RCC 7860 (cell line): ENCODE results near the gene C5AR1.
"Not testable (repeated sequence)": the region's sequence is repeated elsewhere in the genome, so short reads cannot be mapped to it uniquely, and the experiment has no call there.

Experiments used
- DNase-seq: peaks from one replicate; pipeline ENCODE4 v3.0.0-alpha.2; 2015; ENCODE audit warnings: low spot score
- FAIRE-seq: peaks from 2 replicates; lab custom pipeline; 2012; peaks lifted over from hg19 to GRCh38; lab: Jason Lieb, UNC

Gene C5AR1

GRCh38 chr19:47283405-47284059, 26.1 kb upstream of the C5AR1 start:
- no peak for DNase-seq
- FAIRE-seq: no peak

- no peak for FAIRE-seq
These were observed 25.2 kb upstream of the C5AR1 start for GRCh38 chr19:47284324-47284899.

GRCh38 chr19:47296036-47296435, 13.6 kb upstream of the C5AR1 start:
- DNase-seq: peak; percentile 55
- no peak for FAIRE-seq

More at GRCh38 chr19:47284324-47284899, 25.2 kb upstream of the C5AR1 start:
- peak; percentile 23 for DNase-seq

- FAIRE-seq, DNase-seq: not testable (repeated sequence)
These were observed 8.8 kb upstream of the C5AR1 start for GRCh38 chr19:47300867-47301266.

GRCh38 chr19:47302249-47302648, 7.4 kb upstream of the C5AR1 start:
- FAIRE-seq (no peak), DNase-seq (no peak)

- no peak for DNase-seq
- FAIRE-seq: no peak
These were observed 5.7 kb upstream of the C5AR1 start for GRCh38 chr19:47303966-47304365.

- FAIRE-seq (no peak), DNase-seq (peak; percentile 43)
These were observed 4.3 kb upstream of the C5AR1 start for GRCh38 chr19:47305309-47305751.

GRCh38 chr19:47306303-47306702, 3.4 kb upstream of the C5AR1 start:
- DNase-seq (no peak), FAIRE-seq (no peak)

- no peak for FAIRE-seq
- no peak for DNase-seq
These were observed 623 bp upstream of the C5AR1 start for GRCh38 chr19:47309038-47309437.

GRCh38 chr19:47310323-47310722, 662 bp downstream of the C5AR1 start:
- FAIRE-seq (no peak), DNase-seq (no peak)

GRCh38 chr19:47310819-47311218, 1.2 kb downstream of the C5AR1 start:
- no peak for FAIRE-seq
- no peak for DNase-seq

GRCh38 chr19:47312366-47313006, 2.8 kb downstream of the C5AR1 start:
- FAIRE-seq: no peak
- no peak for DNase-seq

- FAIRE-seq (no peak), DNase-seq (no peak)
These were observed 4.2 kb downstream of the C5AR1 start for GRCh38 chr19:47313754-47314295.

- FAIRE-seq (peak; percentile 7), DNase-seq (peak; percentile 77)
These were observed 5.6 kb downstream of the C5AR1 start for GRCh38 chr19:47315125-47315821.

GRCh38 chr19:47316513-47316912, 6.9 kb downstream of the C5AR1 start:
- no peak for DNase-seq
- no peak for FAIRE-seq

GRCh38 chr19:47319923-47320871, 10.5 kb downstream of the C5AR1 start:
- FAIRE-seq: no peak
- no peak for DNase-seq

GRCh38 chr19:47321630-47322029, 12.0 kb downstream of the C5AR1 start:
- FAIRE-seq (no peak), DNase-seq (no peak)

- no peak for DNase-seq
- FAIRE-seq: no peak
These were observed 12.4 kb downstream of the C5AR1 start for GRCh38 chr19:47322058-47322457.

GRCh38 chr19:47323409-47323808, 13.7 kb downstream of the C5AR1 start:
- DNase-seq (no peak), FAIRE-seq (no peak)

GRCh38 chr19:47323872-47324271, 14.2 kb downstream of the C5AR1 start:
- DNase-seq: no peak
- no peak for FAIRE-seq
